22Rv1 (cell line): ENCODE measurements around the gene SCG3.
"Not testable (repeated sequence)": the region's sequence is repeated elsewhere in the genome, so short reads cannot be mapped to it uniquely, and the experiment has no call there.

Source experiments
- CTCF ChIP-seq: fragments of 450-650 bp; IDR thresholded peaks from 2 replicates; pipeline ENCODE4 v1.5.1; 2017; ENCODE audit warnings: mild to moderate bottlenecking
- ZFX ChIP-seq: fragments of 450-650 bp; IDR thresholded peaks from 2 replicates; pipeline ENCODE4 v1.6.1; 2017; ENCODE audit warnings: antibody characterized with exemption, borderline replicate concordance

GRCh38 chr15:51648643-51649042 is 32.7 kb upstream of the SCG3 start:
- not testable (repeated sequence) for TF ChIP-seq CTCF, ZFX
